GM23338 (cell line): ENCODE data around the gene ATP8A1. TPM values are rescaled to one million over a fixed set of nuclear protein-coding genes. Genes with fewer than 3 reads are reported as not detected.

Experiments
- ATAC-seq: fragments of 200-7000 bp; cut with Tn5 transposase; 3 replicates; pipeline ENCODE4 v1.9.1; 2020
- DNase-seq: peaks from one replicate; pipeline ENCODE4 v3.0.0-alpha.2; 2015; ENCODE audit warnings: low spot score
- H2AFZ ChIP-seq: fragments of 200-600 bp; sonication (generic); 2 replicates; pipeline ENCODE4 v1.8.0; 2016; ENCODE audit warnings: antibody characterized with exemption, mild to moderate bottlenecking, moderate library complexity
- H3F3A ChIP-seq: fragments of 200-600 bp; sonication (generic); replicated peaks from 2 replicates; pipeline ENCODE4 v1.8.0; 2017; ENCODE audit warnings: antibody characterized with exemption, mixed run types, low read depth
- H3K27ac ChIP-seq: fragments of 200-600 bp; sonication (generic); 2 replicates; pipeline ENCODE4 v1.6.1; 2016; ENCODE audit warnings: low read depth
- H3K27me3 ChIP-seq: fragments of 200-600 bp; sonication (generic); 2 replicates; pipeline ENCODE4 v1.8.0; 2016; ENCODE audit warnings: mild to moderate bottlenecking, mixed run types, moderate library complexity; ENCODE audit not compliant: insufficient read depth
- H3K36me3 ChIP-seq: fragments of 200-600 bp; sonication (generic); 2 replicates; pipeline ENCODE4 v1.8.0; 2016; ENCODE audit warnings: mild to moderate bottlenecking; ENCODE audit not compliant: insufficient read depth
- H3K4me1 ChIP-seq: fragments of 200-600 bp; sonication (generic); 2 replicates; pipeline ENCODE4 v1.8.0; 2016; ENCODE audit warnings: mild to moderate bottlenecking, moderate library complexity; ENCODE audit not compliant: insufficient read depth
- H3K4me2 ChIP-seq: fragments of 200-600 bp; sonication (generic); 2 replicates; pipeline ENCODE4 v1.7.1; 2017; ENCODE audit warnings: mixed run types
- H3K4me3 ChIP-seq: fragments of 200-600 bp; sonication (generic); 2 replicates; pipeline ENCODE4 v1.6.1; 2016; ENCODE audit warnings: mixed run types
- H3K79me2 ChIP-seq: fragments of 200-600 bp; sonication (generic); replicated peaks from 2 replicates; pipeline ENCODE4 v1.8.0; 2017; ENCODE audit warnings: mild to moderate bottlenecking; ENCODE audit not compliant: insufficient read depth
- H3K9me2 ChIP-seq: fragments of 200-600 bp; sonication (generic); 2 replicates; pipeline ENCODE4 v1.8.0; 2017; ENCODE audit not compliant: insufficient read depth
- H4K20me1 ChIP-seq: fragments of 200-600 bp; sonication (generic); replicated peaks from 2 replicates; pipeline ENCODE4 v1.8.0; 2017; ENCODE audit warnings: mild to moderate bottlenecking; ENCODE audit not compliant: insufficient read depth
- H3K27ac Mint-ChIP-seq: 2 replicates; pipeline ENCODE4 v1.8.0; 2020; ENCODE audit warnings: inconsistent platforms, mild to moderate bottlenecking, moderate library complexity, mixed read lengths
- H3K27me3 Mint-ChIP-seq: 3 replicates; pipeline ENCODE4 v1.8.0; 2022; ENCODE audit warnings: low read depth, mild to moderate bottlenecking, moderate library complexity, mixed read lengths, inconsistent platforms; ENCODE audit not compliant: insufficient read depth, poor library complexity
- H3K36me3 Mint-ChIP-seq: 3 replicates; pipeline ENCODE4 v1.8.0; 2021; ENCODE audit warnings: low read depth, mild to moderate bottlenecking, inconsistent platforms, moderate library complexity, mixed read lengths
- H3K4me1 Mint-ChIP-seq: 3 replicates; pipeline ENCODE4 v1.8.0; 2020; ENCODE audit warnings: mild to moderate bottlenecking, inconsistent platforms, mixed read lengths
- H3K4me3 Mint-ChIP-seq: 3 replicates; pipeline ENCODE4 v1.8.0; 2021; ENCODE audit warnings: moderate library complexity, mild to moderate bottlenecking, inconsistent platforms, mixed read lengths
- H3K9me3 Mint-ChIP-seq: 3 replicates; pipeline ENCODE4 v1.8.0; 2020; ENCODE audit warnings: moderate library complexity, mild to moderate bottlenecking, inconsistent platforms, mixed read lengths
- CREB1 ChIP-seq: fragments of 250-450 bp; sonication (Bioruptor Pico); IDR thresholded peaks from 2 replicates; pipeline ENCODE4 v1.5.0; 2020; ENCODE audit warnings: low read depth, mild to moderate bottlenecking, moderate library complexity
- JUNB ChIP-seq: IDR thresholded peaks from one replicate; pipeline ENCODE4 v1.6.1; 2016; ENCODE audit warnings: antibody characterized with exemption; ENCODE audit not compliant: unreplicated experiment
- ZNF462 ChIP-seq: fragments of 250-450 bp; sonication (Bioruptor Pico); IDR thresholded peaks from 2 replicates; pipeline ENCODE4 v1.5.0; 2020; ENCODE audit warnings: mild to moderate bottlenecking, moderate library complexity
- polyA plus RNA-seq: library from polyadenylated mRNA; unstranded; fragments of >200 nt; fragmentation: Nextera tagmentation; extraction: Ambion mirVana; gene quantifications from 2 replicates; pipeline ENCODE4 v1.2.1, GENCODE V29; 2016
- total RNA-seq: library from RNA; depleted of rRNA; stranded (reverse); fragments of >200 nt; shearing (Covaris generic); gene quantifications from 2 replicates; pipeline ENCODE4 v1.2.3, GENCODE V29; 2014
- TF ChIP-seq, protein P1 (sequence below), 2 experiments: fragments of 200-600 bp in 1 of 2; sonication (generic) in 1 of 2; conservative IDR thresholded peaks; 2 replicates each; pipeline versions ENCODE4 v1.5.1 to v1.6.1; 2016 to 2017; ENCODE audit warnings: antibody characterized with exemption in 2 of 2, low read depth in 2 of 2, mild to moderate bottlenecking in 2 of 2, moderate library complexity in 1 of 2

ATP8A1 gene
- total and polyA plus RNA-seq, 2 experiments from 2014 or later: 6.8 to 66.3 TPM

DNA sequence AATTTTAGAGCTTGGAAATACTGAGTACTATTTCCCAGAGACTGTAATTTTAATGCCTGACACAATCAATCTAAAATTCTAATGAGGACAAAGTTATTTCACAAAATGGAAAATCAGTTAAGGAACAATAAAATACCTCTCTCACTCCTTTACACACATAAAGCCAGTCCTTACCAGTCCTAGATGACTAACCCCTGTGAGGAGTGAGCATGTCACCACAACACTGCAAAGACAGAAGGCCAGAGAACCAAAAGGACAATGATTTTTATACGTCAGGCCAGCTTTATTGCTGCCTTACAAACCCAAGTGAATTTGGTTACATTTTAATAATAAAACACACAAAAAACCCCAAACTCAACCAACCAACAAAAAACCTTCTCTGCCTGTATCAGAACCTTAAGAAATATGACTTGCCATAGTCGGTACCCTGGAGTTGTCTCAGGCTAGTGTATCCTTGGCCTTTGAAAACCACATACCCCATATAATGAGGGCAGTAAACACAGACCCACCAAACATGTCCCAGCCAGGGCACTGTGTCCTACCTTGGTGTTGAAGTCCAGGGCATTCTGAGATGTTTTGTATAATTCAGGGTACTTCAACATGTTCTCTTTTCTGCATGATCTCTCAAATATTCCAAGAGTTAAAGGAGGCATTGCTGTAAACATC, 202.0 kb downstream of the ATP8A1 start:
- Mint-ChIP-seq H3K27me3 (no peaks in the 10 kb centered on the region), H3K36me3 (peaks cover 4% of the 10 kb centered on the region; the same call in 2 of the 3 replicates), H3K27ac (peak overlapping the region; percentile 35; the same call in 1 of the 2 replicates), H3K4me1 (peaks cover 50% of the 10 kb centered on the region), H3K9me3 (no peaks in the 10 kb centered on the region), H3K4me3 (no peak overlapping the region)
- H3K36me3 ChIP-seq: no peaks in the 10 kb centered on the region
- DNase-seq (no peak), ATAC-seq (no peak; the same call in 2 of the 3 replicates)
- no peak overlapping the region for H3K27ac ChIP-seq
- no peaks in the 10 kb centered on the region for H4K20me1 ChIP-seq
- H3K4me3 ChIP-seq: no peak overlapping the region
- no peak for TF ChIP-seq JUNB
- TF ChIP-seq ZNF462 (CRISPR knock-in tag): no peak
- TF ChIP-seq, protein P1, sequence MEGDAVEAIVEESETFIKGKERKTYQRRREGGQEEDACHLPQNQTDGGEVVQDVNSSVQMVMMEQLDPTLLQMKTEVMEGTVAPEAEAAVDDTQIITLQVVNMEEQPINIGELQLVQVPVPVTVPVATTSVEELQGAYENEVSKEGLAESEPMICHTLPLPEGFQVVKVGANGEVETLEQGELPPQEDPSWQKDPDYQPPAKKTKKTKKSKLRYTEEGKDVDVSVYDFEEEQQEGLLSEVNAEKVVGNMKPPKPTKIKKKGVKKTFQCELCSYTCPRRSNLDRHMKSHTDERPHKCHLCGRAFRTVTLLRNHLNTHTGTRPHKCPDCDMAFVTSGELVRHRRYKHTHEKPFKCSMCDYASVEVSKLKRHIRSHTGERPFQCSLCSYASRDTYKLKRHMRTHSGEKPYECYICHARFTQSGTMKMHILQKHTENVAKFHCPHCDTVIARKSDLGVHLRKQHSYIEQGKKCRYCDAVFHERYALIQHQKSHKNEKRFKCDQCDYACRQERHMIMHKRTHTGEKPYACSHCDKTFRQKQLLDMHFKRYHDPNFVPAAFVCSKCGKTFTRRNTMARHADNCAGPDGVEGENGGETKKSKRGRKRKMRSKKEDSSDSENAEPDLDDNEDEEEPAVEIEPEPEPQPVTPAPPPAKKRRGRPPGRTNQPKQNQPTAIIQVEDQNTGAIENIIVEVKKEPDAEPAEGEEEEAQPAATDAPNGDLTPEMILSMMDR (conservative IDR thresholded peaks at IDR 0.05; ENCODE audit: low read depth in 2 of 2): no peak
- TF ChIP-seq CREB1 (CRISPR knock-in tag): no peak
- H3K79me2 ChIP-seq: no peaks in the 10 kb centered on the region
- no peak overlapping the region for H3K4me2 ChIP-seq
- H3K27me3 ChIP-seq: no peaks in the 10 kb centered on the region
- H3F3A ChIP-seq: no peaks in the 10 kb centered on the region
- H2AFZ ChIP-seq: no peak overlapping the region
- no peaks in the 10 kb centered on the region for H3K9me2 ChIP-seq
- peaks cover 44% of the 10 kb centered on the region for H3K4me1 ChIP-seq
